ENCODE results near the gene SOX6.

DNA sequence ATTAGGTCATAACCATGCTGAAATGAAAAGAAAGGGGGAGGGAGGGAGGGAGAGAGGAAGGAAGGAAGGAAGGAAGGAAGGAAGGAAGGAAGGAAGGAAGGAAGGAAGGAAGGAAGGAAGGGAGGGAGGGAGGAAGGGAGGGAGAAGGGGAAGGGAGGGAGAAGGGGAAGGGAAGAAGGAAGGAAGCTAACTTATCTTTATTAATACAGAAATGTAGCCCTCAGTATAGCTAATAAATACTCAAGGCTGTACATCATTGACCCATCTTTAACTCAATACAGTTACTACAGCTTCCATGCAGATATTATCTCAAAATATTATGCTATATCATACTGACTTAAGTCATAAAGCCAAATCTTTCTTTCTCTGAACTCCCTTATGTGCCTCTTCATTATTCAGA is 17.4 kb upstream of the SOX6 start:
- TF ChIP-seq, protein P1, sequence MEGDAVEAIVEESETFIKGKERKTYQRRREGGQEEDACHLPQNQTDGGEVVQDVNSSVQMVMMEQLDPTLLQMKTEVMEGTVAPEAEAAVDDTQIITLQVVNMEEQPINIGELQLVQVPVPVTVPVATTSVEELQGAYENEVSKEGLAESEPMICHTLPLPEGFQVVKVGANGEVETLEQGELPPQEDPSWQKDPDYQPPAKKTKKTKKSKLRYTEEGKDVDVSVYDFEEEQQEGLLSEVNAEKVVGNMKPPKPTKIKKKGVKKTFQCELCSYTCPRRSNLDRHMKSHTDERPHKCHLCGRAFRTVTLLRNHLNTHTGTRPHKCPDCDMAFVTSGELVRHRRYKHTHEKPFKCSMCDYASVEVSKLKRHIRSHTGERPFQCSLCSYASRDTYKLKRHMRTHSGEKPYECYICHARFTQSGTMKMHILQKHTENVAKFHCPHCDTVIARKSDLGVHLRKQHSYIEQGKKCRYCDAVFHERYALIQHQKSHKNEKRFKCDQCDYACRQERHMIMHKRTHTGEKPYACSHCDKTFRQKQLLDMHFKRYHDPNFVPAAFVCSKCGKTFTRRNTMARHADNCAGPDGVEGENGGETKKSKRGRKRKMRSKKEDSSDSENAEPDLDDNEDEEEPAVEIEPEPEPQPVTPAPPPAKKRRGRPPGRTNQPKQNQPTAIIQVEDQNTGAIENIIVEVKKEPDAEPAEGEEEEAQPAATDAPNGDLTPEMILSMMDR (IDR thresholded peaks at IDR 0.05) = no peak
- TF ChIP-seq POLR2A (IDR thresholded peaks at IDR 0.05) (no peak), POLR2AphosphoS5 (IDR thresholded peaks at IDR 0.05; ENCODE audit: insufficient read depth in 1 of 2, low read depth in 1 of 2) (no peak)

Data from vagina (tissue), 2 donors.